Body of pancreas (tissue), 4 donors: ENCODE results near the gene PARD6B.

Experiments
- CTCF ChIP-seq, 7 experiments: fragments of 450-650 bp in 4 of 7; fragments of 200-600 bp in 3 of 7; sonication (generic) in 3 of 7; IDR thresholded peaks; one replicate each; pipeline ENCODE4 v1.5.1; 2016 to 2019; ENCODE audit warnings: antibody characterized with exemption in 7 of 7
- POLR2A ChIP-seq, 3 donors: fragments of 450-650 bp; IDR thresholded peaks; one replicate each; pipeline ENCODE4 v1.6.1; 2016; ENCODE audit warnings: antibody characterized with exemption in 3 of 3, mild to moderate bottlenecking in 2 of 3

GRCh38 chr20:50719328-50719727, 12.1 kb upstream of the PARD6B start:
- TF ChIP-seq POLR2A (IDR thresholded peaks at IDR 0.05) (no peak), CTCF (IDR thresholded peaks at IDR 0.05) (no peak)
